SK-MEL-5 (cell line): Measurements from ENCODE around the gene NPSR1. TPM values are rescaled to one million over a fixed set of nuclear protein-coding genes. Genes with fewer than 3 reads are reported as not detected.
"Not testable (repeated sequence)": the region's sequence is repeated elsewhere in the genome, so short reads cannot be mapped to it uniquely, and the experiment has no call there.

ENCODE experiments used
- DNase-seq: peaks from one replicate; pipeline ENCODE4 v3.0.0-alpha.2; 2016; ENCODE audit warnings: low read depth, low spot score
- in situ Hi-C: cut with HindIII; loops from 2 replicates; pipeline ENCODE4 v1.10.0; 2016; ENCODE audit warnings: low sequenced_read_pairs, high pct_unique_total_duplicates, low pct_unique_long_range_greater_than_20kb
- total RNA-seq: library from RNA; depleted of rRNA; stranded (reverse); fragments of >200 nt; shearing (Covaris generic); gene quantifications from 2 replicates; pipeline ENCODE4 v1.2.3, GENCODE V29; 2014

NPSR1 gene
- total RNA-seq, 1 experiment from 2014 or later = not detected

DNA sequence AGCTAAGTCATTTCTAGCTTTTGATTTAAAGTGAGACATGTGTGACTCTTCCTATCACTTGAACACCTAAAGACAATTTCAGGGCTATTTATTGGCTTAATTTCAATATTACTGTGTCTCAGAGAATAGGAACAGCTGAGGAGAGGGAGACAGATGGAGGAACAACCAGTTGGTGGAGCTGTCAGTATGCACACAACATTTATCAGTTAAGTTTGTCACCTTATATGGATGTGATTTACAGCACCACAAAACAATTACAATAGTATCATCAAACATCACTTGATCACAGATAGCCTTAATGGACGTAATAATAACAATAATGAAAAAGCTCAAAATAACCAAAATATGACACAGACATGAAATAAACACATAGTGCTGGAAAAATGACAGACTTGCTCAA lies 129.6 kb downstream of the NPSR1 start:
- DNase-seq = no peak
- in situ Hi-C loops = no loop called here

GRCh38 chr7:34806831-34807230 lies 148.8 kb downstream of the NPSR1 start:
- in situ Hi-C loops = no loop called here
- no peak for DNase-seq

GRCh38 chr7:34807548-34808340 lies 149.7 kb downstream of the NPSR1 start:
- DNase-seq = no peak
- in situ Hi-C loops = no loop called here

DNA sequence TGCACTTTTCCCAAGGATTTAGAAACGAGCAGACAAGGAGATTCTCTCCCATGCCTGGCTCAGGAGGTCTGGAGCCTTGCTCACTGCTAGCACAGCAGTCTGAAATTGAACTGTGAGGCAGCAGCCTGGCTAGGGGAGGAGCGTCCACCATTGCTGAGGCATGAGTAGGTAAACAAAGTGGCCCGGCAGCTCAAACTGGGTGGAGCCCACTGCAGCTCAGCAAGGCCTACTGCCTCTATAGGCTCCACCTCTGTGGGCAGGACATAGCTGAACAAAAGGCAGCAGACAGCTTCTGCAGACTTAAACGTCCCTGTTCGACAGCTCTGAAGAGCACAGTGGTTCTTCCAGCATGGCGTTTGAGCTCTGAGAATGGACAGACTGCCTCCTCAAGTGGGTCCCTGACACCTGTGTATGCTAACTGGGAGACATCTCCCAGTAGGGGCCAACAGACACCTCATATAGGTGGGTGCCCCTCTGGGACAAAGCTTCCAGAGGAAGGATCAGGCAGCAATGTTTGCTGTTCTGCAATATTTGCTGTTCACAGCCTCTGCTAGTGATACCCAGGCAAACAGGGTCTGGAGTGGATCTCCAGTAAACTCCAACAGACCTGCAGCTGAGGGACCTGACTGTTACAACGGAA lies 156.3 kb downstream of the NPSR1 start:
- DNase-seq = peak; percentile 13
- in situ Hi-C loops = not testable (repeated sequence)

- in situ Hi-C loops = no loop called here
- no peak for DNase-seq
Measured at GRCh38 chr7:34821932-34822558, 164.0 kb downstream of the NPSR1 start.

DNA sequence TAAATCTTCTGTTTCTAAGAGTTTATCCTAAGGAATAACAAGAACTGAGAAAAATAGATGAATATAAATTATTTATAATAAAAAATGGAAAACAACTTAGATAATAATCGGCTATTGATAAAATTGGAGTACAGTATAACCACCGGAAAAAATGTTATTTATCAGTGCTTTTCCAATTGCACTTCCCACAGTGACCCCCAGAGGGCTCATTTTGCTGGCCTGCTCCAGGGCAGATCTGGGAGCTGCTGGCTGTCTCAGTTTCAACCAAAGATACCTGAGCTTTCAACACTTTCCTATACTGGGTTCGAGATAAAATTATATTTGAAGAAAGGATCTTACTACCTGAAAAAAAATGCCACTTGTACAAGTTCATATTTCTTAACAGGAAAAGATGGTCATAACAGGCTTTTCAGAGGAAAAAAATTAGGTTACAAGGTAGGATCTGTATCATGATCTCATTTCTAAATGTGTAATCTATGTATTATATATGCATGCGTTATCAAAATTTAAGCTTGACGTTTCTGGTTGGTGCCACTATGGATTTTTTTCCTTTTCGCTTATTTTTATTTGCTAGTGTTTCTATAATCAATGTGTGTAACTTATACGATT lies 165.7 kb downstream of the NPSR1 start:
- DNase-seq = peak; percentile 74
- in situ Hi-C loops = no loop called here

DNA sequence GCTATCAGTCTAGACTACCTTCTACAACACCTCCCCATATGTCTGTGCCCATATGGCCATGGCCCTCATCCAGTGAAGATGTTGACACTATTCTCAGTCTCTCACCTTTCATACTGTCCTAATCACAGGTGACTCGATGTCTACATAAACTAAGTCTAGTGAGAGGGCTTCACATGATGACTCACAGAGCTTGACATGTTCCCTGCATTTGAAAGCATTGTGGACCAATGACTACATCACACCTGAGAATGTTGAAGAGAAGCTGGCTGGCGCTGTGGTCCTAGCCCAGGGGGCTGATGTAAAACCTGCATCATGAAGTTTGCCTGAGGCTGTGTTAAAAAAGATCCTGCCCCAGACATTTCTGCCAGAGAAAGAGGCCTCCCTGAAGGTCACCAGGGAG lies 167.2 kb downstream of the NPSR1 start:
- in situ Hi-C loops = no loop called here
- no peak for DNase-seq

GRCh38 chr7:34830390-34830789 lies 172.4 kb downstream of the NPSR1 start:
- DNase-seq = no peak
- in situ Hi-C loops = no loop called here

DNA sequence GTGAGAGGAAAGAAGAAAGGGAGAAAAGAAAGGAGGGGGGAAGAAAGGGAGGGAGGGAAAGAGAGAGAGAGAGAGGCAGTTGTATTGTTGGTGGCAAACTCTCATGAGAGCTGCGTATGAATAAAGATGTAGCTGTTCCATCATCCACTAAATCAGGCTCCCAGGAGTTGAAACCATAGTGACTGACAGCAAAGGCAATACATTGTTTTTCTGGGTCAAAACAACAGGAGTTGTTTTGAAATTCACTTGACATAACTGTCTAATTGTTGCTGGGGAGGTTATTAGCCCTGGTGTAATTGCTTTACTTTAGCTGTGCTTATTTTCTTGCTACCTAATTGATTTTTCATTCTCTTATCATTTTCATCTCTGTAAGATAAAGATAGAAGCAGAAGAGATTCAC lies 173.4 kb downstream of the NPSR1 start:
- DNase-seq = no peak
- in situ Hi-C loops = no loop called here

DNA sequence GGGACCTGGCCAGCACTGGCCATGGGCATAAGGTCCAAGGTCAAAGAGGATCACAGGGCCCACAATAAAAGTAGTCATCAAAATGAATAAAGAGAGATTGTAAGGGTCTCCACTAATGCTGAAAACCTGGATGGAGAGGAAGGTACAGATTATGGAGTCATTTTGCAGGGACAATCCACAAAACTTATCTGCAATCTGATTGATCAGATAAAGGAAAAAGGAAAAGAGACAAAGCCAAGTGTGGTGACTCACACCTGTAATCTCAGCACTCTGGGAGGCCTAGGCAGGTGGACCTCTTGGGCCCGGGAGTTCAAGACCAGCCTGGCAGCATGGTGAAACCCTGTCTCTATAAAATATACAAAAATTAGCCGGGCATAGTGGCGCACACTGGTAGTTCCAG lies 174.0 kb downstream of the NPSR1 start:
- in situ Hi-C loops = no loop called here
- no peak for DNase-seq

DNA sequence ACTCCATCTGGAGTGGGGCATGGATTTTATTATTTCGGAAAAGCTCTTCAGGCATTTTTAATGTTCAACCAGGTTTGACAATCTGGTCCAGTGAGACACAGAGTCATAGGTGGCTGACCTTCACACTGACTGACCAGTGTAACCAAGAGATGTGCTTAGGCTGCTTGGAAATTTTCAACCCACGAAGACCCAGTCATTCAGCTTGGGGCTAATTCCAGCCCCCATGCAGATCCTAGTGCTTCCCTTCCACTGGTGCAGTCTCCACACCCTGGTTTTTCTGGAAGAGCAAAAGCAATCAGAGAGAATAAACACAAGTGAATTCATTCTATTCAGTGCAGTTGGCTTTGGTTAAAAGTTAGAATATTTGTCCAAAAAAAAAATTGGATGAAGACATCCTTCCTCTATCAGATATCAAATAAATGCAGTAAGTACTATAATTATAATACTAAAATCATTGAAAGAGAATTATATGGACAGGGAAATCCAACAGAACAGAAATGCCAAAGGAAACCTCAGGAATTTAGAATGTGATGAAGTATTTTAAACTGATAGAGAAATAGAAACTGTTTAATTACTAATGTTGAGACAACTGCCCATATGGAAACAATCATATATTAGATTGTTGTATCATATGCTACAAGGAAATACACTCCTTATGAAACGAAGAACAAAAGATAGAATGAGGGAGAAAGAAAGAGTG lies 178.0 kb downstream of the NPSR1 start:
- in situ Hi-C loops = no loop called here
- no peak for DNase-seq

DNA sequence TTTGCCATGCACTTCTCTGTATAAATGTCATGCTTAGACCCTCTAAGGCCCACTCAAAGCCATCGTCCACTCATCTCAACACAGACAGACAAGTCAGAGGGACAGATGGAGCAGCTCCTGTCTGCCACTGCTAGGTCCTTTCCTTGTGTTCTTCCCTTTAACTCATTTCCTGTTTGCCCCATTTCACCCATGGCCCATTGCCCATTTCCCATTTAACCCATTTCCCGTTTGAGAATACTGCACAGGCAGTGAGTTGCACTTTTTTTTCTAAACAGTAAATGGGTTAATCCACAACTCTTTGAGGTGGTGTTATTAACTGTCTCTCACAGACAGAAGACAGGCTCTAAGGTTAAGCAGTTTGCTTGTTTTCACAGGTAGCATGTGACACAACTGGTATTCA lies 179.3 kb downstream of the NPSR1 start:
- in situ Hi-C loops = no loop called here
- no peak for DNase-seq

DNA sequence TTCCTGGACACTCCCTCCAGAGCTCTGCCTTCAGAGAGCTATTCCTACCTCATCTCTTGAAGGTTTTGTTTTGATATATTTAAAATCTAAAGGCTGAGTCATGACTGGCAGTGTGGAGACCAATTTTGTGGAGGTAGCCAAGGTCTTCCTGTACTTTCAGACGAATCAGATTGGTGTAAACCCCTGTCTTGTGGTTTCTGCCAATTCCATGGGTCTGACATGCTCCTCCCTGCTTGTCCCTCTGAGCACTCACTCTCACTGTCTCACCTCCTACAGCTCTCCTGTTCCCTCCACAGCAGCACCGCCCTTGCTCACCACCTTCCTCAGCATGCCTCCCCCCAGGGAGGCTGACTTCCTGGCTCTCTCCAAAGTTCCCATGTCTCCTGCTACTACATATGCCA lies 179.8 kb downstream of the NPSR1 start:
- no peak for DNase-seq

DNA sequence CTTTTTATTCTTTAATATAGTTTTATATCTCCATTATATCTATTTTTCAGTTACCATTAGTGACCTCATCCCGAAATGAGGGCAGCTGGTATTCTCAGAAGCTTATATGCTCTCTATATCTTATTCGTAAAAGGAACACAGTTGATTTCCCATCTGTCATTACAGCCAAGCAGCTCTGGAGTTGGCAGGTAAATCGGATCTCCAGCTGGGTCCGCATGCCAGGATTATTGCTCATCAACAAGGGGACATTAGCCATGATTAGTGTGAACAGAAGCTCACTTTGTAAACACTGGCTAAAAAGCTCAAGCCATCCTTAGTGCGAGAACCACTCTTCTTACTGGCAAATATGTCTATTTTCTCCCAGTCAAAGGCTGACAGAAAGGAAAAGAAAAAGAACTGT lies 180.3 kb downstream of the NPSR1 start:
- in situ Hi-C loops = no loop called here
- no peak for DNase-seq

More for the DNA sequence above, 179.8 kb downstream of the NPSR1 start:
- in situ Hi-C loops = no loop called here

- DNase-seq = peak; percentile 16
- in situ Hi-C loops = no loop called here
Measured at GRCh38 chr7:34839645-34840044, 181.6 kb downstream of the NPSR1 start.

- DNase-seq = no peak
- in situ Hi-C loops = no loop called here
Measured at GRCh38 chr7:34840176-34840785, 182.3 kb downstream of the NPSR1 start.

- in situ Hi-C loops = no loop called here
- no peak for DNase-seq
Measured at GRCh38 chr7:34841326-34841725, 183.3 kb downstream of the NPSR1 start.
